Vagina (tissue), 2 donors: ENCODE measurements around the gene UNKL.

Experiments used
- POLR2A ChIP-seq, 2 donors: fragments of 450-650 bp; IDR thresholded peaks; one replicate each; pipeline ENCODE4 v1.6.1; 2017; ENCODE audit warnings: antibody characterized with exemption in 2 of 2, mild to moderate bottlenecking in 2 of 2, moderate library complexity in 2 of 2
- POLR2AphosphoS5 ChIP-seq, 2 donors: sonication (generic); formaldehyde crosslinking; IDR thresholded peaks; one replicate each; pipeline ENCODE4 v1.9.0; 2017; ENCODE audit warnings: antibody characterized with exemption in 2 of 2, mild to moderate bottlenecking in 2 of 2, low read depth in 1 of 2; ENCODE audit not compliant: insufficient read depth in 1 of 2
- TF ChIP-seq, protein P1 (sequence below), 3 experiments: fragments of 450-650 bp in 2 of 3; fragments of 200-600 bp in 1 of 3; sonication (generic) in 1 of 3; IDR thresholded peaks; one replicate each; pipeline ENCODE4 v1.5.1; 2017 to 2019; ENCODE audit warnings: antibody characterized with exemption in 3 of 3, mild to moderate bottlenecking in 2 of 3, moderate library complexity in 2 of 3

DNA sequence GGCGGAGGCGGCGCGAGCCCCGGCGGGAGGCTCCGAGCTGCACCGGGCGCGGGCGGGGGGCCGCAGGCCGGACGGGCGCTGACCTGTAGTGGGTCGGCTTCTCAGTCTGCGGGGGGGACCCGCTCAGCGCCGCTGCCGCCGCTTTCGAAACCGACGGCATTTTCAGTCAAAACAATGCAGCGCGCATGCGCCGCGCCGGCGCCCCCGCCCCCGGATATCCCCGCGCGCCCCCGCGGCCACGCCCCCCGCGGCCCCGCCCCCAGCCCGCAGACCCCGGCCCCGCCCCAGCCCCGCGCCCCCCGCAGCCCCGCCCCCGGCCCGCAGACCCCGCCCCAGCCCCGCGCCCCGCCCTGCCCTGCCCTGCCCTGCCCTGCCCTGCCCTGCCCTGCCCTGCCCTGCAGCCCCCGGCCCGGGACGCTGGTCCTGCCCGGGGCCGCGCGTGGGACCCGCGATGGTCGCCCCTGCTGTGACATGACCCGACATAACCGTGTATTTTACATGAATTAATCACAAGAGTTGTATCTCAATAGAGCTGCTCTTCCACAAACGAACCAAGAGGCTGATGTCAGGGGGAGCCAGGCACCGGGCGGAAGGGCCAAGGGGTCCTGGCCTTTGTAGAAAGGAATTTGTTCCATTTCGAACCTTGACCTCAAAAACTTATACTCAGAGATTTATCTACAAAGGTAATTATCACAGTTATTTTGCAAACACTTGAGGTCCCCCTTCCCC lies at the start of gene UNKL:
- TF ChIP-seq, protein P1, sequence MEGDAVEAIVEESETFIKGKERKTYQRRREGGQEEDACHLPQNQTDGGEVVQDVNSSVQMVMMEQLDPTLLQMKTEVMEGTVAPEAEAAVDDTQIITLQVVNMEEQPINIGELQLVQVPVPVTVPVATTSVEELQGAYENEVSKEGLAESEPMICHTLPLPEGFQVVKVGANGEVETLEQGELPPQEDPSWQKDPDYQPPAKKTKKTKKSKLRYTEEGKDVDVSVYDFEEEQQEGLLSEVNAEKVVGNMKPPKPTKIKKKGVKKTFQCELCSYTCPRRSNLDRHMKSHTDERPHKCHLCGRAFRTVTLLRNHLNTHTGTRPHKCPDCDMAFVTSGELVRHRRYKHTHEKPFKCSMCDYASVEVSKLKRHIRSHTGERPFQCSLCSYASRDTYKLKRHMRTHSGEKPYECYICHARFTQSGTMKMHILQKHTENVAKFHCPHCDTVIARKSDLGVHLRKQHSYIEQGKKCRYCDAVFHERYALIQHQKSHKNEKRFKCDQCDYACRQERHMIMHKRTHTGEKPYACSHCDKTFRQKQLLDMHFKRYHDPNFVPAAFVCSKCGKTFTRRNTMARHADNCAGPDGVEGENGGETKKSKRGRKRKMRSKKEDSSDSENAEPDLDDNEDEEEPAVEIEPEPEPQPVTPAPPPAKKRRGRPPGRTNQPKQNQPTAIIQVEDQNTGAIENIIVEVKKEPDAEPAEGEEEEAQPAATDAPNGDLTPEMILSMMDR (IDR thresholded peaks at IDR 0.05), result no peak
- TF ChIP-seq POLR2A (IDR thresholded peaks at IDR 0.05) (no peak), POLR2AphosphoS5 (IDR thresholded peaks at IDR 0.05; ENCODE audit: insufficient read depth in 1 of 2, low read depth in 1 of 2) (no peak)
